ENCODE data around the gene PAM16. TPM values are rescaled to one million over a fixed set of nuclear protein-coding genes. Genes with fewer than 3 reads are reported as not detected.

Gene PAM16
- total and polyA plus RNA-seq, 4 donors, result 23.0 to 183 (median 58.7) TPM

- Histone ChIP-seq H3K27me3 (ENCODE audit: control insufficient read depth in 3 of 3, insufficient read depth in 3 of 3, low read length in 2 of 3) (no peaks in the 10 kb centered on the region), H3K4me3 (no peak overlapping the region), H3K36me3 (ENCODE audit: control insufficient read depth in 4 of 4, insufficient read depth in 4 of 4, low read length in 4 of 4) (no peaks in the 10 kb centered on the region), H3K9me3 (ENCODE audit: control insufficient read depth in 4 of 4, insufficient read depth in 3 of 4, low read length in 3 of 4) (peaks cover 0 to 2% (median 0%) of the 10 kb centered on the region in 4 donors), H3K9ac (ENCODE audit: insufficient read depth in 1 of 2, low read length in 2 of 2) (no peak overlapping the region), H3K27ac (ENCODE audit: low read depth in 1 of 2, low read length in 1 of 2) (peak overlapping the region in 1 of 2 donors; percentile 28), H3K4me1 (ENCODE audit: control insufficient read depth in 5 of 5, insufficient read depth in 5 of 5, low read length in 5 of 5) (peaks cover 0 to 38% (median 13%) of the 10 kb centered on the region in 5 donors)
- no peak for TF ChIP-seq CTCF (IDR thresholded peaks at IDR 0.05; ENCODE audit: control extremely low read depth, extremely low read depth)
- 94 to 95% methylated on average over 4 of the region's 4 CpGs for WGBS, 2 donors
- DNase-seq (no peak), ATAC-seq (ENCODE audit: insufficient read depth, low FRiP score) (no peak)
Measured at GRCh38 chr16:4291699-4292098, 59.4 kb downstream of the PAM16 start.

Other genes with a start within 250 kb of the PAM16 start
- gene ADCY9, start 234.9 kb downstream of the PAM16 start, total RNA-seq, result 10 to 100 TPM; 22.3 to 37.6 TPM
- 10 to 100 TPM; 12.7 to 12.8 TPM for gene ADCY9, start 234.9 kb downstream of the PAM16 start, polyA plus RNA-seq
- 1 to 10 TPM; 2.1 to 2.9 TPM for gene SRL, start 109.2 kb downstream of the PAM16 start, total RNA-seq
- gene SRL, start 109.2 kb downstream of the PAM16 start, polyA plus RNA-seq, result under 1 TPM; 0.30 to 0.37 TPM
- gene TFAP4, start 78.3 kb downstream of the PAM16 start, total RNA-seq, result 10 to 100 TPM in 1 of 2 donors, 1 to 10 TPM in 1; 9.7 to 12.3 TPM
- gene TFAP4, start 78.3 kb downstream of the PAM16 start, polyA plus RNA-seq, result 10 to 100 TPM in 1 of 2 donors, 1 to 10 TPM in 1; 5.7 to 10.5 TPM
- gene GLIS2, start 35.3 kb downstream of the PAM16 start, total RNA-seq, result 10 to 100 TPM in 1 of 2 donors, 1 to 10 TPM in 1; 8.8 to 25.5 TPM
- 10 to 100 TPM; 14.8 to 15.1 TPM for gene GLIS2, start 35.3 kb downstream of the PAM16 start, polyA plus RNA-seq
- gene VASN, start 20.5 kb upstream of the PAM16 start, total RNA-seq, result 10 to 100 TPM; 32.9 to 42.9 TPM
- gene VASN, start 20.5 kb upstream of the PAM16 start, polyA plus RNA-seq, result 10 to 100 TPM; 18.8 to 29.6 TPM
- 10 to 100 TPM; 32.3 to 86.2 TPM for gene CORO7, start 65.3 kb upstream of the PAM16 start, total RNA-seq
- 10 to 100 TPM; 27.8 to 60.0 TPM for gene CORO7, start 65.3 kb upstream of the PAM16 start, polyA plus RNA-seq
- gene DNAJA3, start 74.5 kb upstream of the PAM16 start, total RNA-seq, result 10 to 100 TPM; 36.9 to 38.5 TPM
- 10 to 100 TPM; 24.8 to 34.2 TPM for gene DNAJA3, start 74.5 kb upstream of the PAM16 start, polyA plus RNA-seq
- gene NMRAL1, start 123.3 kb upstream of the PAM16 start, total RNA-seq, result 10 to 100 TPM; 23.4 to 52.9 TPM
- 10 to 100 TPM; 40.7 to 57.4 TPM for gene NMRAL1, start 123.3 kb upstream of the PAM16 start, polyA plus RNA-seq
- 10 to 100 TPM; 37.6 to 57.8 TPM for gene HMOX2, start 125.1 kb upstream of the PAM16 start, total RNA-seq
- gene HMOX2, start 125.1 kb upstream of the PAM16 start, polyA plus RNA-seq, result 10 to 100 TPM; 45.6 to 57.0 TPM
- 10 to 100 TPM; 12.4 to 25.2 TPM for gene CDIP1, start 187.5 kb upstream of the PAM16 start, total RNA-seq
- gene CDIP1, start 187.5 kb upstream of the PAM16 start, polyA plus RNA-seq, result 10 to 100 TPM; 11.3 to 13.2 TPM
- under 1 TPM; 0.28 to 0.37 TPM for gene C16orf96, start 205.0 kb upstream of the PAM16 start, total RNA-seq
- gene C16orf96, start 205.0 kb upstream of the PAM16 start, polyA plus RNA-seq, result under 1 TPM; 0.03 to 0.04 TPM

Measured in lung (tissue), 12 donors.